OCI-M2 (cell line): ENCODE results near the gene SVIP.

Experiments
- DNase-seq: peaks from one replicate; lab custom pipeline; 2025; ENCODE audit not compliant: unreplicated experiment; lab: John Stamatoyannopoulos, UW

Gene SVIP

DNA sequence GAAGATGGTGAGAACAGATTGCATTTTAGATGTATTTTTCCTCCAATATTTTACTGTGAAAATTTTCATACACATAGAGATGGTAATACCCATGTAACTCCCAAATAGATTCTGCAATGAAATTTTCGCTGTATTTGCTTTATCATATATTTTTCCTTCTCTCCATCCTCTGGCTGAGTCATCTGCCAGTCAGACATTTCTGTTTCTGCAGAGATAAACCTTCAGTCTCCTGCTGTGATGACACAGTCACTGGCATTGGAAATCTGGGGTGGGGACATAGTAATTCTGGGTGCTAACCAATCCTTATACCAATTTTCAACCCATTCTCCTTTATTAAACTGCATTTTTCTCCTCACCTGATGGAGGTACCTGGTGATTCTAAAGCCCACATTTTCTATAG lies 33.7 kb downstream of the SVIP start:
- no peak for DNase-seq

DNA sequence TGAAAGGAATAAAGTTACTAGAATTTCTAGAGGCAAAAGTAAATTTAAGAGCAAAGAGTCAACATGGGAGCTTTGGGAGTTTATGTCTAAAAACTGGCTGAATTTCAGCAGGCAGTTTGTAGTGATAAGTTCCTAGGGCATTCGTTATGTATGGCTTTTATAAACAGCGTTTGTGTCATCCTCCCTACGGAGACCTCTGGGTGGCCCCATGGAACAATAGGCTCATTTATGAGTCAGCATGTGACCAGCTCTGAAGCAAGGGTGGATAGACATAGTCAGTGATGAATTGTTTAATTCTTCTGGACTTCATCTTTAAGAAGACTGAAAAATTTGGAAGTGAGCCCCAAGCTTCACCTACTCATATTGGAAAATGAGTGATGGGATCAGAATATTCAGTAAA lies 37.1 kb downstream of the SVIP start:
- no peak for DNase-seq

DNA sequence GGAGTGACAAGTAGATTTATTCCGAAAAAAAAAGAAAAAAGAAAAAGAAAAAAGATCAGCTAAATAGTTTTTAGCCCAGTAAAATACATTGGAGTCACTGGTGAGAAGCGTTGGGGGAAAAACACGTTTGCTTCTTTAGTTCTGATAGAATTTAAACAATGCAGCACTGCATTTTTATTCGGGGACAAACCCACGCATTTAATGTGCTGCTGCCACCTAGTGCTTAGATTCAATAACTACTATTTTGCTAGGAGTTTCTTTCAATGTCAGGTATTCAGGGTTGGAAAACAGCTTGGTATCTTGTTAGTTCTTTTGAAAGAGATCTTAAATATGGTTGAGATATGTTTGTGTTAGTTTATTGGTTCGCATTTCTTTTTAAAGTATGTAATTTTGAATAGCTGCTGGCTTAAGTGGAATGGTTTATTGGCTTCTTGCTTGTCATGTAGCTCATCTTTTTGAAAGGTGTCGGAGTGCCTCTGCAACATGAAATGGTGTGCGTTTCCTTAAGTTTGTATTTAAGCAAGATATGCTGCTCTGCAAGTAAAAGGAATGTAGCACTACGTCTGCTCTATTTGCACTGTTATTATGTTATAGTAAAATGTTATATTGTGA lies 41.9 kb downstream of the SVIP start:
- DNase-seq: no peak

DNA sequence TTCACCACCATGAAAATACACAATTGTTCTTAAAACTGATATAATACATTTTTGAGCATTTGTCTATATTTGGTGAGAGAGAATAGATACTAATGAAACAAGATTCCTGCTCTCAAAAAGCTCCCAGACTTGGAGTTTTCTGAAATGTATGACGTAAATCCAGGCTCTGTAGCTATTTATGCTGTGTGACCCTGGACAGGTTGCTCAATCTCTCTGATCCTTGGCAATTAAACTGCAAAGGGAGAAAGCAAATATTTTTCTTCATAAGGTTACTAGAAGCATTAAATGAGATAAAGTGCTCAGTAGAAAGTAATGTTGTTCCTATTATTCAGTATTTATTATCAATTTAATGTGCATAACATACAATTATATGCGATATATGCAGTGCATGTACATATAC lies 42.5 kb downstream of the SVIP start:
- no peak for DNase-seq

DNA sequence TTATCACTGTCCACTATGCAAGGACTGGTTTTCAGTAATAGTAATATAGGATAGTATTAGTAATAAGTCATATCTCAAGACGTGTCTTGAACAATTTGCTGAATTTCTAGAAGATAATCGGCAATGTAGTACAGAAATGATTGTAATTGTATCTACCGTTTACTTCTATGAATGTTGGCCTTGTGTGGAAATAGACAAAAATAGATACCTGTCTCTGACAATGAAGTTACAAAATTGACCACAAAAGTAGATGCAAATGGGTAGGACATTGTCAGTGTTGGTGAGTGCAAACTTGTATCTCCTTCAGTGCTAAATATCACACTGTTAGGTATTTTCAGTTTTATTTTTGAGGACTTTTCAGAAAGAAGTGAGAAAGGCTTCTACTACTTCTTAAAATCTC lies 43.1 kb downstream of the SVIP start:
- no peak for DNase-seq

DNA sequence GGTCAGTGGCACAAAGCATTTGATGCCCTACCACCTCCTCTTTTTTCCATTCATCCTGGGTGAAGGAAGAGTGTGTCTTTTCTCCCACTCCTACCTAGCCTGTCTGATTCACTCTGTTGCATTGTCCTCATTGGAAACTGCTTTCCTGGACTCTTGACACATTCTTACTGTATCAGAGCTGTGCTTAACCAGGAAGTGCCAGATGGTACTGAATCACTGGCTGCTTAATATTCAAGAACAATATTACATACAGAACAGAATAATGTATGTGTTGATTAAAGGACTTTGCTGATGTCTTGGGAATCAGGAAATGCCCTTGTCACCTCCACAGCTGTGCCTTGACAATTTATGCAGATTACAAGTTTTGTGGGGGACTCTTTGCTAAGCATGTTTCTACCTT lies 44.4 kb downstream of the SVIP start:
- DNase-seq: no peak

DNA sequence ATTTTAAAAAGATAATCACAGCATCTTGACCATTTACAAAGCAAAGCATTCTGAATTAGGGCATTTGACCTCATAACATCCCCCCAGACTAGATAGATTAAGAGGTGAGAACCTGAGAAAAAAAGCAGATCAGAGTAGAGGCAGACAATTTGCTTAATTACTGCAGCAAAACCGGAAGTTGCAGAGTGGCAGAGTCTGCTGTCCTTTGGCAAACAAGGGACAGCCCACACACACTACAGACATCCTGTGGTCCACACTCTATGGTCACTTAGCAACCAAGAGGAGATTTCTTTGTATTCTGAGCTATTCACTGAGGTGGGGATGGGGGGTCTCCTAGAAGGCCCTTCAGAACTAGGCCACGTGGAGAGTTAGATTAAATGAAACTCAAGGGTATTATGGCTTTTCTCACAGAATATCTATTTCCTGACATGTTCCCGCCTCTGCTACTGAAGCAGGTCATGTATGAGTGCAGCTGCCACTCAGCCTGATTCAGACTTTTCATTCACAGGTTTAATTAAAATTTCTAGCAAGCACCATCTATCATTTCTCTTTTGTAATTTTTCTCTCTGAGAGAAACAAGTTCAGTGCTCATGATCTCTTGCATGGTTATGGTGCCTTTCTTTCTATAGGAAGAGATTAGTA lies 48.5 kb downstream of the SVIP start:
- DNase-seq: no peak

DNA sequence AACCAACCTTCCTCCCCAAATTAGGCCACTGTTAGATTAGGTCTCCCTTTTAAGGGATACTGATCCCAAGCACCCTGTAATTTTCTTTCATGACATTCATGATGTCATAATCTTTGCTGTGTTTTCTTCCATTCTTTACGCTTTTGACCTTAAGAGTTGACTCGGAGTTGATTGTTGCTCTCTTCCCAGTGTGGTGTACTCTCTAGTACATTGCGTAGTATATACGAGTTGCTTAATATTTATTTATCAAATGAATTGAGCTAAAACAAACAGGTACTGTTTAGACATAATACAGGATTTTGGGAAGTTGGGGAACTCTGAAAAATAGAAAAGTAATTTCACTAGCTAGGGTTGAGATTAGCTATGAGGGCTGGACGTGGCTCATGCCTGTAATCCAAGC lies 49.8 kb downstream of the SVIP start:
- no peak for DNase-seq

DNA sequence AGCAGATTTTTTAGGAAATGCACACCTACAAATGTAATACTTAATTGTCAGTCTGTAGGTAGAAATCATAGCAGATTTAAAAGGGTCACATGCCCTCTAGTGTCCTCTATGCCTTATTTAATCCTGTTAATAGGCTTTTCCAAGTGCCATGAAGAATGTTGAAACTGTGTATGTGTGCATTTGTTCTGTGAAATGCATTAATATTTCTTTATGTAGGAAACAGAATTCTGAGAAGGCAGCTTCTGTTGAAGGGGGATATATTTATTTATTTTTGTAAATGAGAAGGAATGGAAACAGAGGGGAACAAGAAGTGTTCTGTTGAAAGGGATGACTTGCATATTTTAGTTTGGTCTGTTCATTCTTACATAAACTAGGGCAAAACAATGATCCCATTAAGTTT lies 51.0 kb downstream of the SVIP start:
- DNase-seq: no peak

DNA sequence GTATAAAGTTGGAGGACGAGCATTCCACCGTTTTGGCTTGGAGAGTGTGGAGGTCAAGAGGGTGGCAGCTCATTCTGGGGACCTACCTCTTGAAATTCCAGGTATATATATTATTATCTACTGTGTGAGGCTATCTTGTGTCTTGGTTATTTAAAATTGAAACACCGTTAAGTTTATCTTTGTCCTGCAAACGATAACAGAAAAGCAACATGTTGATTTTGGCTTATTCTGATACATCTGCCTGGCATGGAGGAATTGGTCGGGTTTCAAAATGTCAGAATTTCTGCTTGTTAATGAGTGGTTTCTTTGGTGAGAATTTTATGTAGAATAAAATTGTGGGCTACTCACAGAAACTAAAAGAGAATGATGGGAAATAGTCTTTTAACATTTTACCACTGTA lies 54.4 kb downstream of the SVIP start:
- no peak for DNase-seq

DNA sequence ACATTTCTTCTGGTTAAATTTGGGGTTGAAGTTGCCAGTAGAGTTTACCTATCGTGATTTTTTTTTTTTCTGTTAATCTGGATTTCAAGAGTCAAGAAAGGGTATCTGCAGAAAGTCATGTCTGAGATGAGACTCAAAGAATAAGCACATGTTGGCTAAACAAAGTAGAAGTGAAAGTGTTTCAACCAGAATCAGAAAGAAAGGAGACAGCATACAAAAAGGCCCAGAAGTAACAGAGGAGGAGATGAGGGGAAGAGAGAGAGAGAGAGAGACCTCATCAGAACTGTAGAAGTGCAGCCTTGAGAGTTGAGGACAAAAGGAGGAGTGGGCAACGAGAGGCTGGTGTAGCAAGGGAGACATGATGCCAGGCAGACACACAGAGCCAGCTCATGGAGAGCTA lies 54.9 kb downstream of the SVIP start:
- no peak for DNase-seq

DNA sequence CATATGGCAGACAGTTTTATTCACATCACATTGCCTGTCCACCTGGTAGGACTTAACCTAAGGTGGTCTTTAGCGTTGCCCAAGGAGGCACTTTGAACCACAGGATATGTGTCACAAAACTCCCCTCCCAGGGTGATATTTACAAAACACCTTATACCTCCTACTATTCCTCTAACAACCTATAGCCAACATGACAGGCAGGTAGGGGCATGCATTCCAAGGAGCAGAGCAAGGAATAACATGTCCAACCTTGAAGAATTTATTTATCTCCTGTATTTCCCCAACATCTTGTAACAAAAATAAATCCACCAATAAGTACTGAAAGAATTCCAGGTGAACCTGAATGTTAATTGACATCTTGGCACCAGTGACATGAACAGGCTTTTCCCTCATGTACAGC lies 60.5 kb downstream of the SVIP start:
- no peak for DNase-seq
